HG02759 (cell line): ENCODE data around the gene GBF1.
"Not testable (repeated sequence)": the region's sequence is repeated elsewhere in the genome, so short reads cannot be mapped to it uniquely, and the experiment has no call there.

Source experiments
- ATAC-seq: cut with Tn5 transposase; IDR thresholded peaks from one replicate; pipeline ENCODE4 v1.9.1; 2021; ENCODE audit warnings: mild to moderate bottlenecking, moderate library complexity; ENCODE audit not compliant: unreplicated experiment

Gene GBF1

DNA sequence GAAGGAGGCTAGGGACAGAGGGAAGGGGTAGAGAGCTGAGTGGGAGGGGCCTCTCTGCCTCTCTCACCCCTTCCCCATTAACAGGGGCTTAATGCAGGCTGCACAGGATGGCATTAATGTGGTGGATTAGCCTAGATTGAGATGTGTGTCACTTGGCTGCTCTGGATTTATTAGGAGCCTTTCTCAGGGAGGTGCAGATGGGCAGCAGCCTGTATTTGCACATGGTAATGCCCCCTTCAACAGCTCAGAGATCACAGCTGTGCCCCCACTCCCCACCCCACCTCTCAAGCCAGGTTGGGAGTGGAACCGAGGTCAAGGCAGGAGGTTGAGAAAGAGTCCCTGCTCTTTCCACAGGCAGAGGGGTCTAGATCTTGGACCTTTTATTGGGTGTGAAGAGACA lies 11.3 kb upstream of the GBF1 start:
- ATAC-seq: no peak

DNA sequence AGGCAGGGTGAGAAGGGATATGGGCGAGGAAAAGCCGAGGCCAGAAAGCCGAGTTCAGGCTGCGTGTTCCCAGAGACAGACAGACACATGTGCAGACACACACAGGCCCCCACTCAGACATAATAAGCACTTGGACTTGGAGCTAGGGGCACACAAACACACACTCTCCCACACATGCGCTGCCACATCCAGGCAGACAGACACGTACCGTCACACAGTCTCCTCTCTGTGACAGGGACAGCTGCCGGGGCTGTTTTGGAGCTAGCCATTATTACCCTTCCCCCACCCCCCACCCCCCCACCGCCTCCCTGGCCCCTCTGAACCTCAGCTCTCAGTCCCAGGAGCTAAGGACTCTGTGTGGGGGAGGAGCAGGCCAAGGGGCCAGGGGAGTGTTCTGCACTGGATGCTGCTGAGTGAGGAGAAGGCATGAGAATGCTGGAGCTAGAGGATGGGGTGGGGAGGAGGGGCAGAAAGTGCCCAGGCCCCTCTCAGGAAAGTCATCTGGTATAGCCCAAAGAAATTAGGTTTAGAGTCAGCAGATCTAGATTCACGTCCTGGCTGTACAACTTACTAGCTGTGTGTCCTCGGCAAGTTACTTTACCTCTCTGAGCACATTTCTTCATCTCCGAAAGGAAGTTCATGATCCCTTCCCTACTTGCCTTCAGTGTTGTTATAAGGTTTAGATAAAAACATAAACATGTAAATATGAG lies 10.3 kb upstream of the GBF1 start:
- no peak for ATAC-seq

DNA sequence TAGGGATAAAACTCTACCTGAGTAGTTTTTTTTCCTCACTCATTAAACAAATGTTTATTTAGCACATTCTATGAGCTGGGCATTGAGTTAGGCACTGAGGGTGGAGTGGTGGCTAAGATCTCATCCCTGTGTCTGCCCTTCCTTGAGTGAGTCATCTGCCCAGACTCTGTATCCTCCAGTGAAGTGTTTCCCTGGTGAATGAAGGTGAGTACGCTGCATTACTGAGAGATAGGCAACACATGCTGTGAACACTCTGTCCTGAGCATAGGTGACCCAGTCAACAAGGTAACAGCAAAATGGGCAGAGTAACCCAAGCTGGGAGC lies 9.8 kb upstream of the GBF1 start:
- no peak for ATAC-seq

DNA sequence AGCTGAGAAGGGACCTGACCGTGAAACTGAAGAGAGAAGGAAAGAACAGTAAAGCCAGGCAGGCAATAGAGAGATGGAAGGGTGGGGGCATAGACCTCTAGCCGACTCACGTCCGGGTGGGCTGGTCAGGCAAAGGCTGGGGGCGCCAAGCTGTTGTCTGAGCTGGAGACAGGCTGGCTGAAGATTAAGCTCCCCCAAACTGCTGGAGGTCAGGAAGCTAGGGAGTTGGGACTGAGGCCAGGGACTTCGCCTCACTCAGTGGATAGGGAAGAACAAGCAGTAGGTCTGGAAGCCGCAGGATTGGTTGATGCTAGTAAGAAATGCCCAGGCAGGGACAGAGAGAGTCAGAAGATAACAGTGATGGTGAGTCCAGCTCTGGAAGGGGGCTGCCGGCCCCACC lies 9.3 kb upstream of the GBF1 start:
- no peak for ATAC-seq

DNA sequence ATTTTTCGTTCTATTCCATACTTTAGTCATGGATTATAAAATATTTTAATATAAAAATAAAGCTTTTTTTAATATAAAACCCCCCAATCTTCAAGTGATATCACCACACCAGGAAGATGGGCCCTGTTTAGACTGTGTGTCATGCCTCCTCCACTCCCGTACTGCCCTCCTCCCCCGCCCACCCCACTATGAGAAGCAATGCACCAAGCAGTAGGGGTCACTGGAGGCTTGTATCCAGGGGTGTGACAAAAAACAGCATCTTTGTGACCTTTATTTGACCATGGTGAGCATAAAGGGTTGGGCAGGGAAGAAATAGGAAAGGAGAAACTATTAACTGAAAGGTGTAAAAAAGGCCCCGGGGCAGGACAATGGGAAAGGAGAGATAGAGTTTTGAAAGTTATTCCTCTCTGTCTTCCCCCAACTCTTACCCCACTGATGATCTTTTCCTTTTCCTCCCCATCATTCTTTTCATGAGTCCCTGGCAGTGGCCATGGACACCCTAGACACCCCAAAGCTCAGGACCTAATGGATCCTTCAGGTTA lies 7.5 kb upstream of the GBF1 start:
- no peak for ATAC-seq

DNA sequence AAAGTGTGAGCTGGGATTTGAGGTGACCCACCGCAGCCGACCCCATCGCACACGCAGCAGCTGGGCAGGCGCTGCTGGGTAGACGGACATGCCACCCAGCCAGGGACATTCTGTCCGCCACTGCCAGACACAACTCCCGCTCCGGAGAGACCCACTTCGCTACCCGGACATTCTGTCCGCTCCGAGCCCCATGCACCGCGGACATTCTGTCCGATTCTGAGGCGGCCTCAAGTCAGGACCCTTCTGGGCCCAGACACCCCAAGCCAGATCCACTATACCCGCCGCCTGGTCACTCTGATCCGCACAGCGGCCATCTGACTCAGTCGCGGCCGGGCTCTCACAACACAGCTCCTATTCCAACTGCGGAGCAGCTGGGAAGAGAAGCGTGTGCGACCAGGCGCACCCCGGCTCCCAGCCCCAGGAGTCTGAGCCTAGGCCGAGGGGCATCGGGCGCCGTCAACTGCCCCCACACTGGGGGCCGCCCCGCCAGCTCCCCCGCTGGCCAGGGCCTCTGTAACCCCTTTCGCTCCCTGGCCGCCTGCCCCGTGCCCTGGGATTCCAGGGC lies 4.8 kb upstream of the GBF1 start:
- no peak for ATAC-seq

DNA sequence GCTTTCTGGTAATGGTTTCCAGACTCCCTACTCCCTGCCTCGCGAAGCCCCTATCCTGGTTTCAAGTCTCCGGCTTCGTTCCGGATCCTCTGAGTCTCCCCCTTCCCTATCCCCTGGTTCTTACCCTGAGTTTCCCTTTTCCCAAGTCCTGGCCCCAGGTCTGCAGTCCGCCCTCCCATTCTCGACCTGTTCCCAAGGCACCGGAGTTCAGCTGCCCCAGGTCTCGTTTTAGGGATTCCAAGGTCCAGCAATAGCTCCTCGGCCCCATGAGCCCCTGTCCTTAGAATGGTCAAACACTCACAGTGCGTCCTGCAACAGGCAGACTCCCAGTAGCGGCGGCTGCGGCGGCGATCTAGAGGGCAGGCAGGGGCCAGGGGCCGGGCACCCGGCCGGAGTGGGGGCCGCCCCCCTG lies 4.3 kb upstream of the GBF1 start:
- no peak for ATAC-seq

DNA sequence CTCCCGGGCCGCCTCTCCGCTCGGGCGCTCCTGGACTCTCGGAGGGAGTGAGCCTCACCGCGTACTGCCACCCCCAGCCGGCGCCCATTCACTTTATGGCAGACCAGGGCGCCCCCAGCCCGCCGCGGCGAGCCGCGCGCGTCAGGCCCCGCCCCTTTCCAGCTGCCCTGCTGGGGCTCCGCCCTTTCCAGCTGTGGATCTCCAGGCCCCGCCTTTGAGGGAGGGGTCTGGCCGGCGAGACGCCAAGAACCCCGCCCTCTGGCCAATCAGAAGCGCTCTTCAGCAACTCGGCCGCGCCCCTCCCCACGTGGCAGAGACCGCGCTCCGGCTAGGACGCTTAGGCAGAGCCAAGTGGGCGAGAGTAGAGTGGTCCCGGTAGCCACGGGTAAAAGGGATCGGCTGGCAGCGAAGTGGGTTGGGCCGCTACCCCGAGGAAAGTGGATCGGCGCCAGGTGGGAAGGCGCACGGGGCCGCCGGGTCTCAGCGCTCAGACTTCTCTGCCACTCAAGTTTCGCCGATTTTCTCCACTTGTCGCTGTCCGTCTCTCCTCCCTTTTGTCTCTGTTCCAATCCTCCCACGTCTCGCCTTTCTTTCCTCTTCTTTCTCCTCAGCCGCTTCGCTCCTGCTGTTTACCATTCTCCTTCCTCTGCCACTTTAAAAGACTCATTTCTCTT lies 3.8 kb upstream of the GBF1 start, which contains the start of gene PITX3:
Gene PITX3, minus strand, starts transcription at position 69 of the 674 bp plus-strand sequence. CDS start 9,432 bp downstream, outside the sequence.
- ATAC-seq: peak; percentile 51

DNA sequence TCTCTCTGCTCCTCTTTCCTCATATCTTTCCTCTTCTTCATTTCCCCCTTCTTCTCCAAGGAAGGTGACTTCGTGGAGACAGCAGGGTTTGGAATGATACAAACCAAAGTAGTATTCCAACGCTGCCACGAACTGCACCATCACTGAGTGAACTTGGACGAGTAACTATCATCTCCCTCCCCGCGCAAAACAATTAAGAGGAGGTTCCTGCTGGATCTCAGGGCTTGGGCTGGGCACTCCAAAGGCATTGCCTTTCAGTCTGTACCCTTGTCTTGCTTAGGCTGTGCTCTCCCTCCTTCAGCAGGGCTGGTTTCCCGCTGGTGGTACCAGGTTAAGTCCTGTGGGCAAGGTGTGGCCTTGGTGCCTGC lies 3.2 kb upstream of the GBF1 start:
- ATAC-seq: no peak

DNA sequence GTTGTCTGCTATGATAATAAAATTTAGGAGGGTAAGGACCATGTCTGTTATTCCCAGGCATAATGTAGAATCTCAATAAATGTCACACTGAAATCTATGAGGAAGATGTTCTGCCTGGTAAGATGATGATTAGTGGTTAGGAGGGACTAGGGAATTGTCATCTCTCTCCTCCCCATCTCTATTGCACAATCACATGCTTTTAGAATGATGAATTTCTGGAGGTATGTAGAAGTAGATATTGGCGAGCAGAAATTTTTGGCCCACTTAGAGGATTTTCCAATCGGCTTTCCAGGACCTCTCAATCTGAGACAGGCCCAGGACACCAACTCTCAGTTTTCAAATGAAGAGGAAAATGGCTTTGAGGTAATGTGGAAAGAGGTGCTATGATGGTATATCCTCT lies 2.0 kb upstream of the GBF1 start:
- ATAC-seq: no peak

DNA sequence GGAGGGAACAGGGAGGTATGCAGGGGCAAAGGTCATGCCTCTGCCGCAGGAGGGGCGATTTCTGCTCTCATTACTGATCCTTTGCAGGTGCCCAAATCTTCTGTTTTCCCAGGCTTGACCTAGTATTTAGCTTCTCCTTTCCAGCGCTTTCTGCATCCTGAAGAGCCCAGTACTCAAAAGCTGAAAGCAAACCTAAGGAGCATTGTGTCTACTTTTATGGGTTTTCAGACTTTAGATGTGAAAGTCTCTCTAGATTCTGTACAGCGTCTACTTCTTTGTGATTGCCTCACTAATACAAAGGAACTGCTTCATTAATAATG lies 560 bp downstream of the GBF1 start:
- no peak for ATAC-seq

DNA sequence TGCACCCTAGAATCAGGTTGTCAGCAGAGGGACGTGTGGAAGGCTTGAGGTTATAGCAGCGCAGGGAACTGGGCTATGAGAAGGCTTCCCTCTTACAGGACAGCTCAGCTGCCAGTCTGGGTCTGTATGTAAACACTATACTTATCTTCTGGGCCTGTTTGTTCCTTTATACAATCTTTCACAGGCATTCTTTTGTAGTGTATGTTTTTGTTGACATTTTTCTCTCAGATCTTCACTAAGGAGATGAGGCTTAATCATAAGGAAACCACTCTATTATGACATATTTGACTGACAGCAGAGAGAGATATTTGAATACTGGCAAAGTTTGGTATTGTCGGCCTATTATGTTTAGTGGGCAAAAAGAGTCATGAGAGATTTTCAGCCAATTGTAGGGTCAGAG lies 929 bp downstream of the GBF1 start:
- ATAC-seq: no peak

DNA sequence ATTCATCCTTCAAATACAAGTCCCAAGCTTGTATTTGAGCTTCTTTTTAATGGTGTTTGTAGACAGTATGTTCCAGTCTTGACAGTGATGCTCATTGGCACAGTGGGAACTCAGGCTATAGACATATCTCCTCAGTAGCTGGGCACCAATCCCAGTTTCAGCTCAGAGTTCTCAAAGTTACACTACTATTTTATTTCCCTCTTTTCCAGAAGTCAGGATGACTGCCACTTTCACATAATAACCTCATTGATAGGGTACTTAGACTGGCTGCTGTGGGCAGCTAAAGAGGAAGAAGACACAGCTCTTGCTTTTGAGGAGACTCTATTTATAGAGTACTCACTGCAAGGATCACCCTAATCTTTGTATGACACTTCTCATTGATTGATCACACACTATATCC lies 2.4 kb downstream of the GBF1 start:
- no peak for ATAC-seq

DNA sequence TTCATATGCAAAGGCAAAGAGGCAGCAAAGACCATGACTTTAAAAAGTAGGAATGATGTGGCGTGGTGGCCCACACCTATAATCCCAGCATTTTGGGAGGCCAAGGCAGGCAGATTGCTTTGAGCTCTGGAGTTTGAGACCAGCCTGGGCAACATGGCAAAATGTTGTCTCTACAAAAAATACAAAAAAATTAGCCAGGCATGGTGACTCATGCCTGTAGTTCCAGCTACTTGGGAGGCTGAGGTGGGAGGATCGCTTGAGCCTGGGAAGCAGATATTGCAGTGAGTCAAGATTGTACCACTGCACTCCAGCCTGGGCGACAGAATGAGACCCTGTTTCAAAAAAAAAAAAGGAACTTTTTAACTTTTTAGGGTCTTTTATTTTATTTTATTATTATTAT lies 7.2 kb downstream of the GBF1 start:
- ATAC-seq: not testable (repeated sequence)

DNA sequence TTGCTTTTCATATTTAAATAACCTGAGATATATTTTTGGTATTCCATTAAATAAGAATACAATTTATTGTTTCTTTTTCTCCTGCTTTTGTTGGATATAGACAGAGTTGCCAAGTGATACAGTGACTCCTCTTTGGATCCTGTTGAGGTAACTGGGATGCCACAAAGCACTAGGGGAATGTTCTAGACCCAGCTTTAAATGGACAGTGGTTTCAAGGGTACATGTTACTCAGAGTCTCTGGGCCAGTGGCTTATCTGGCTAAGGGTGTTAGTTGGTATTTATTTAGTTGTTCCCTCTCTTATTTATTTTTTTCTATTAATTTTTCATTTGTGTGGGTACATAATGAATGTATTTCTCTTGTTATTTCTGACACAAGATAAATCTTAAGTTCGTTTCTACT lies 9.1 kb downstream of the GBF1 start:
- ATAC-seq: no peak

DNA sequence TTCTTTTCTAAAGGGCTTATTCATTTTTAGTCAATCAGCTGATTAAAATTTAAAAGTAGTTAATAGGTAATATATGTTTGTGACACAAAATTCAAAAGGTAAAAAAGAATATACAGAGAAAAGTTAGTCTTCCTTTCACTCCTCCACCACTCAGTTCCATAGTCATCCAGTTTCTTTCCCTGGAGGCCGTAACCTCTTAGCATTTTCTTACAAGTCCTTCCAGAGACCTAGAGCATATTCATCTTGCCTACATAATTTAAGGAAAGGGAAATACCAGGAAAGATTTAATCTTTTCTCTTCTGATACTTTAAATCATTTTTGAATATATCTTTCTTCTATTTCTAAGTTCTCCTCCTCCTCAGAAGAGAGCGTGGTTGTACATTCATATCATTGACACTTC lies 10.1 kb downstream of the GBF1 start:
- ATAC-seq: no peak

DNA sequence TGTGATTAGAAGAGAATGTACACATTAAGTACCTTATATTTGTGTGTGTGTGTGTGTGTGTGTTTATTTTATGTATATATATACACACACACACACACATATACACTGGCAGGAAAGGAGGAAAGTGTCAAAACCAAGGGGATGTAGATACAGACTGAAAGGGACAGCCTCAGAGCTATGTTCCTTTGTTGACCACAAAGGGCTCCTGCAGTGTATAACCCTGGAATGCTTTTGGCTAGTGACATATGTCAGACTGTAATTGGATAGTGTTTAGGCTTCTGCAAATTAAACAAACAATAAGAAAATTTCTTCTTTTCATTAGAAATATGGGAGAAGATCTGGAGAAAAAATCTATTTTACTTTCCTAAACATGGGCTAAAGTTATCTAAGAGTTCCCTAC lies 15.9 kb downstream of the GBF1 start:
- no peak for ATAC-seq

DNA sequence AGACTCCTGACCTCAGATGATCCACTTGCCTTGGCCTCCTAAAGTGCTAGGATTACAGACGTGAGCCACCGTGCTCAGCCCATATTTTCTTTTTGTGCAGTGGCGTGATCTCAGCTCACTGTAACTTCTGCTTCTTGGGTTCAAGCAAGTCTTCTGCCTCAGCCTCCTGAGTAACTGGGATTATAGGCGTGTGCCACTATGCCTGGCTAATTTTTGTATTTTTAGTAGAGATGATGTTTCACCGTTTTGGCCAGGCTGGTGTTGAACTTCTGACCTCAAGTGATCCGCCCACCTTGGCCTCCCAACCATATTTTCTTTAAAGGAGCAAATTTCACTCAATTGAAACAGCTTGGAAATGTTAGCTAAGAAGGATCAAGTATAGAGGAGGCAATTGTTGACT lies 16.5 kb downstream of the GBF1 start:
- no peak for ATAC-seq

DNA sequence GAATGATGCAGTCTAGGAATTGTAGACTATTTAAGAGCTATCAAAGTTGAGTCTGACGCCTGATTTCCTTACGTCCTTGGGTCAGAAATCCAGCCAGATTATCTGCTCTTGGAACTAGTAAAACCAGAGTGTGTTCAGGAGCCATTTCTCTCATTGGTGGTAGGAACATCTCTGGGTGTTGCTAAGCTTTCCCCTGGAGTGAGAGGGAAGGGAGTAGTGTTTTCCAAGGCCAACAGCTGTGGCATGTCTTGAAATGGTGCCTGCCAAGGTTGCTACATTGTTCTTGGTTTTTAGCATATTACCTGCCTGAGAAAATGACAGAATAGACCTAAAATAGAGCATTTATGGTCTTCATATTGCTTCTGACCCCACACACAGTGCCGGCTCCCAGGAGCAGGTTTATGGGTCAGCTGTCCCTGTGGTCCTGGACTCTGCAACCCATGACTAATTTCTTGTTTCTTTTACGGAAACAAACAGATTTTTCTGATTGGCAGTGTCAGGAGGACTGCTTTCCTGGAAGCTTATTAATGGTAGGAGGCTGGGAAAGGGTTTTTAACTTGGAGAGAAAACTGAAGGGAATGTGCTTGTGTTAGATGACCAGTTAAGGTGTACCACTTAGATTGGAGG lies 17.5 kb downstream of the GBF1 start:
- ATAC-seq: no peak

DNA sequence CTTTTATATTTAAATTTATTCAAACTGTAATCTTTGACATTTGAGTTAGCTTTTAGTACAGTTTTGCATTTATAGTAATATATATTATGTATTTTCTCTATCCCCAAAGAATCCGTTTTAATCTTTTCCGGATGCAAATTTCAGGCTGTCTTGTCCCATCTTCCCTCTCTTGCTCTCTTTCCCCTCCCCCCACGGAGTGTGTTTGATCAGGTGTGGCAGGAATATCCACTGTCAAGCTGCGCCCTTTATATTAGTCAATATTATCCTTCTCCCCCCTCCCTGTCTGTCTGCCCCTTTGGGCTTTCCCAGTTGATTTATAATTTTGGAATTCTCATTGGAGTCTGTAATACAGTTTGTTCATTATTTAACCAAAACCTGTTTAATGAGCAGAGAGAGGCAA lies 19.0 kb downstream of the GBF1 start:
- no peak for ATAC-seq

DNA sequence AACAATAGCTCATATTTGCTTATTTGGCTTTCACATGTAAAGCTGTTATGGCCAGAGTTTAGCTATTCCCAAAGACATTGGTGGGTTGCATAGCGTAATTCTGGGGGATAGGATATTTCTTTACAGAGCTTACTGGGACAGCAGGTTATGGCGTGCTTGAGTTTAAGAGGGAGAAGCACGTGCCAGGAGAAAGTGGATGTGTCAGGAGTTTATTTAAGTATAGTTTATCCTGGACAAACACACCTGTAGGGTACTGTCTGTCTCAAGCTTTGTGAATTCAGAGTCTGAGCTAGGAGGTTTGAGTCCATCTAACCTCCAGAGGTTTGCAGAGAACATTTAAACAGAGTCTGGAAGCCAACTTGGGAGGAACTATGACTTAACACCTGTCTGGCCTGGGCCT lies 21.3 kb downstream of the GBF1 start:
- ATAC-seq: no peak

DNA sequence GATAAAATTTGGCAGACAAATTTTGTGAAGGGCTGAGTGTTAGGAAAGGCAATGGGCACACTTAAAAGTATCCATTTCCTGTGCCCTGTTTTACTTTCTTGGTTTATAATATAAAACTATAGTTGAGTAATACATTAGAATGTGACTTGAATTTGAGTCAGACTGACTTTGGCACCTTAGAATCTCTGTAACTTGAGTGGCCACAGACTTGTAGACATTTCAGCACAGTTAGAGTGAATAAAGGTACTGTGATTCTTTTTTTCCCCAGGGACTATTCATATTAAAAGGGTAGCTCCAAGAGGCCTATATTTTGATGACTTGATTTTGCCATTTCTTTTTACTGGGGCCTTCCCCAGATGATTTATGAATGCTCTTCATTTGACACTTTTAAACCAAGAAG lies 22.4 kb downstream of the GBF1 start:
- no peak for ATAC-seq
